ENCODE results near the gene BLOC1S1. TPM values are rescaled to one million over a fixed set of nuclear protein-coding genes. Genes with fewer than 3 reads are reported as not detected.

The BLOC1S1 gene
- total RNA-seq, 1 experiment from 2014 or later = 87.3 TPM

DNA sequence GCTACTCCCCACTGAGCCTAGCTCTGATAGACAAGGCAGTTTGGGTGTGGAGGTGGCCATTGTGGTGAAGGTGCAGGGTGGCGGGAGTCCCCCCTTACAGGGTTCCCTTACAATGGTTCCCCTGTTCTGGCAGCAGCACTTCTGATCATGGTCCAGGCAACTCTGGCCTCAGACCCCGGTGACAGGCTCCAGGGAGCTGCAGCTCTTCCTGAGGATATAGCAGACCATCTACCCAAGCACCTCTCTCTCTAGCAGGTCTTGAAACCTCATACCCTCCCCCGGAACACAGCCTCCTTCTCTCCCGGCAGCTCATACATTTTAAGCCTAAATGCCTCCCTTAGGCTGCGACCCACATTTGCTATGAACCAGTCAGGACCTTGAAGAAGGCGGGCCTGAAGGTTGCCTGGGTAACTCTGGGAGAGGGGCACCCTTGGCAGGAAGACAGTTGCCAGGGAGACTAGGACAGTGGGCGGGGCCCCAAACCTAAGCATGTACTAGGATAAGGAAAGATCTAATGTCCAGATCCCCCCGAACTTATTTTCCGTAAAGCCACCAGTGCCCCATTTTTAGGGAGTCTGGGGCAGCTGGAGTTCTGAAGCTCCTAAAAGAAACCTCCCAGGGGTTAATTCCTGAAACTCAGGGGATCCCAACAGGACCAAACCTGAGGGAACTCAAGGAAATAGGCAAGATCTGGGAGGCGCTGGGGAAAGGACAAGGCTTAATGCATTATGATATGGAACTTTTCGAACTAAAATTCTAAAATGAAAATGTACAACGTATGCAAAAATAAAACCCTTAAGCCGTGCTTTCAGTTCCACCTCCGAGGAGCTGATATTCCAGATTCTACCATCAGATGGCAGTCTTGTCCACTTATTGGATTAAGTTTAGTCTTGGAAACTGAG is 22.5 kb downstream of the BLOC1S1 start:
- DNase-seq (ENCODE audit: low read depth, low spot score) = peak; percentile 91
- intact Hi-C loops (cut with micrococcal nuclease; ENCODE audit: unreplicated experiment) (loop anchor here (2.0 to 5.0 kb wide), 2 partner anchors 58 to 79 kb away; partner anchors contain the start of genes ORMDL2 and SARNP), in situ Hi-C loops (cut with HindIII; ENCODE audit: low pct_unique_long_range_greater_than_20kb, low sequenced_read_pairs) (no loop called here)
- BruUV-seq (replicated peaks) = no TSS peak
- Histone ChIP-seq H3K4me1 (ENCODE audit: control insufficient read depth, insufficient read depth, low read length) (peaks cover 12% of the 10 kb centered on the region), H3K4me3 (ENCODE audit: low read depth in 2 of 2, low read length in 2 of 2) (peak overlapping the region; percentile 44 to 73), H3K9me3 (ENCODE audit: control insufficient read depth, insufficient read depth, low read depth, low read length) (no peaks in the 10 kb centered on the region), H3K36me3 (ENCODE audit: control insufficient read depth, insufficient read depth, low read length) (no peaks in the 10 kb centered on the region), H3K27me3 (ENCODE audit: control insufficient read depth, insufficient read depth, low read length) (no peaks in the 10 kb centered on the region), H3K27ac (ENCODE audit: low read length) (peak overlapping the region; percentile 30; the same call in 1 of the 2 replicates)
- ChIA-PET CTCF (interaction anchor here (0.5 to 2.7 kb wide), 15 partner anchors 9 to 1434 kb away, joined by 3 to 17 read pairs (median 6); partner anchors contain the start of genes ORMDL2, SARNP and SUOX), POLR2A (interaction anchor here (0.8 to 1.3 kb wide), 2 partner anchors 9 to 80 kb away, joined by 4 to 5 read pairs; partner anchors contain the start of genes CD63, ORMDL2 and SARNP)
- TF ChIP-seq POLR2AphosphoS5 (IDR thresholded peaks at IDR 0.05; ENCODE audit: low read depth, low read length) (no peak), TCF7L2 (IDR thresholded peaks at IDR 0.05; ENCODE audit: low read depth, low read length) (no peak)
- TF ChIP-seq, protein P1, sequence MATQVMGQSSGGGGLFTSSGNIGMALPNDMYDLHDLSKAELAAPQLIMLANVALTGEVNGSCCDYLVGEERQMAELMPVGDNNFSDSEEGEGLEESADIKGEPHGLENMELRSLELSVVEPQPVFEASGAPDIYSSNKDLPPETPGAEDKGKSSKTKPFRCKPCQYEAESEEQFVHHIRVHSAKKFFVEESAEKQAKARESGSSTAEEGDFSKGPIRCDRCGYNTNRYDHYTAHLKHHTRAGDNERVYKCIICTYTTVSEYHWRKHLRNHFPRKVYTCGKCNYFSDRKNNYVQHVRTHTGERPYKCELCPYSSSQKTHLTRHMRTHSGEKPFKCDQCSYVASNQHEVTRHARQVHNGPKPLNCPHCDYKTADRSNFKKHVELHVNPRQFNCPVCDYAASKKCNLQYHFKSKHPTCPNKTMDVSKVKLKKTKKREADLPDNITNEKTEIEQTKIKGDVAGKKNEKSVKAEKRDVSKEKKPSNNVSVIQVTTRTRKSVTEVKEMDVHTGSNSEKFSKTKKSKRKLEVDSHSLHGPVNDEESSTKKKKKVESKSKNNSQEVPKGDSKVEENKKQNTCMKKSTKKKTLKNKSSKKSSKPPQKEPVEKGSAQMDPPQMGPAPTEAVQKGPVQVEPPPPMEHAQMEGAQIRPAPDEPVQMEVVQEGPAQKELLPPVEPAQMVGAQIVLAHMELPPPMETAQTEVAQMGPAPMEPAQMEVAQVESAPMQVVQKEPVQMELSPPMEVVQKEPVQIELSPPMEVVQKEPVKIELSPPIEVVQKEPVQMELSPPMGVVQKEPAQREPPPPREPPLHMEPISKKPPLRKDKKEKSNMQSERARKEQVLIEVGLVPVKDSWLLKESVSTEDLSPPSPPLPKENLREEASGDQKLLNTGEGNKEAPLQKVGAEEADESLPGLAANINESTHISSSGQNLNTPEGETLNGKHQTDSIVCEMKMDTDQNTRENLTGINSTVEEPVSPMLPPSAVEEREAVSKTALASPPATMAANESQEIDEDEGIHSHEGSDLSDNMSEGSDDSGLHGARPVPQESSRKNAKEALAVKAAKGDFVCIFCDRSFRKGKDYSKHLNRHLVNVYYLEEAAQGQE (IDR thresholded peaks at IDR 0.05; ENCODE audit: insufficient read depth in 1 of 2, low read depth in 2 of 2, low read length in 1 of 2) = no peak
- TF ChIP-seq, protein P2, sequence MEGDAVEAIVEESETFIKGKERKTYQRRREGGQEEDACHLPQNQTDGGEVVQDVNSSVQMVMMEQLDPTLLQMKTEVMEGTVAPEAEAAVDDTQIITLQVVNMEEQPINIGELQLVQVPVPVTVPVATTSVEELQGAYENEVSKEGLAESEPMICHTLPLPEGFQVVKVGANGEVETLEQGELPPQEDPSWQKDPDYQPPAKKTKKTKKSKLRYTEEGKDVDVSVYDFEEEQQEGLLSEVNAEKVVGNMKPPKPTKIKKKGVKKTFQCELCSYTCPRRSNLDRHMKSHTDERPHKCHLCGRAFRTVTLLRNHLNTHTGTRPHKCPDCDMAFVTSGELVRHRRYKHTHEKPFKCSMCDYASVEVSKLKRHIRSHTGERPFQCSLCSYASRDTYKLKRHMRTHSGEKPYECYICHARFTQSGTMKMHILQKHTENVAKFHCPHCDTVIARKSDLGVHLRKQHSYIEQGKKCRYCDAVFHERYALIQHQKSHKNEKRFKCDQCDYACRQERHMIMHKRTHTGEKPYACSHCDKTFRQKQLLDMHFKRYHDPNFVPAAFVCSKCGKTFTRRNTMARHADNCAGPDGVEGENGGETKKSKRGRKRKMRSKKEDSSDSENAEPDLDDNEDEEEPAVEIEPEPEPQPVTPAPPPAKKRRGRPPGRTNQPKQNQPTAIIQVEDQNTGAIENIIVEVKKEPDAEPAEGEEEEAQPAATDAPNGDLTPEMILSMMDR (IDR thresholded peaks at IDR 0.05) = peak; percentile 83
- peak; percentile 74 for ATAC-seq

DNA sequence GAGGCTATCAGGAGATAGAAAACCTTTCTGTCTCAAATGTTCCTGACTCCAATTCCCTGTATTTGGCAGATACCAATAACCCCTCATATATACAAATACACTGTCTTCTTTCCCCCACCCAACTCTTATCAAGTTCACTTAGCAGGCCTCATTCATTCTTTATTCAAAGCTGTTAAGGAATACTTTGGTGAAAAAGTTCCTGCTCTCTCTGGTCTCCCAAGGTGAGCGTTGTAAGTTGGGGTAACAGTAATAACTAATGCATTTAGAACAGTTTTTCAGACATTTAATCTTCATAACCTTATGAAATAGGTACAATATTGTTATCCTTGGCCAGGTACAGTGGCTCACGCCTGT is 23.2 kb downstream of the BLOC1S1 start:
- DNase-seq (ENCODE audit: low read depth, low spot score) (no peak), ATAC-seq (no peak)
- H3K27me3 ChIP-seq (ENCODE audit: control insufficient read depth, insufficient read depth, low read length) = no peaks in the 10 kb centered on the region
- in situ Hi-C loops (cut with HindIII; ENCODE audit: low pct_unique_long_range_greater_than_20kb, low sequenced_read_pairs) = no loop called here
- POLR2A ChIA-PET = interaction anchor here (0.8 to 1.3 kb wide), 2 partner anchors 10 to 79 kb away, joined by 4 to 5 read pairs; partner anchors contain the start of genes CD63, ORMDL2 and SARNP
- CTCF ChIA-PET = interaction anchor here (0.6 to 2.7 kb wide), 13 partner anchors 9 to 1435 kb away, joined by 3 to 17 read pairs (median 6); partner anchors contain the start of genes ORMDL2, SARNP and SUOX
- peak overlapping the region; percentile 44 to 73 for H3K4me3 ChIP-seq (ENCODE audit: low read depth in 2 of 2, low read length in 2 of 2)
- intact Hi-C loops (cut with micrococcal nuclease; ENCODE audit: unreplicated experiment) = loop anchor here (2.0 to 5.0 kb wide), 2 partner anchors 58 to 78 kb away; partner anchors contain the start of genes ORMDL2 and SARNP
- H3K9me3 ChIP-seq (ENCODE audit: control insufficient read depth, insufficient read depth, low read depth, low read length) = no peaks in the 10 kb centered on the region
- no TSS peak for BruUV-seq (replicated peaks)
- H3K36me3 ChIP-seq (ENCODE audit: control insufficient read depth, insufficient read depth, low read length) = no peaks in the 10 kb centered on the region
- H3K4me1 ChIP-seq (ENCODE audit: control insufficient read depth, insufficient read depth, low read length) = peaks cover 12% of the 10 kb centered on the region
- no peak for TF ChIP-seq POLR2AphosphoS5 (IDR thresholded peaks at IDR 0.05; ENCODE audit: low read depth, low read length)
- TF ChIP-seq, protein P2 (IDR thresholded peaks at IDR 0.05) = peak; percentile 47
- H3K27ac ChIP-seq (ENCODE audit: low read length) = no peak overlapping the region

All from Panc1 (cell line).